ENCODE measurements around the gene CTNNAL1.

DNA sequence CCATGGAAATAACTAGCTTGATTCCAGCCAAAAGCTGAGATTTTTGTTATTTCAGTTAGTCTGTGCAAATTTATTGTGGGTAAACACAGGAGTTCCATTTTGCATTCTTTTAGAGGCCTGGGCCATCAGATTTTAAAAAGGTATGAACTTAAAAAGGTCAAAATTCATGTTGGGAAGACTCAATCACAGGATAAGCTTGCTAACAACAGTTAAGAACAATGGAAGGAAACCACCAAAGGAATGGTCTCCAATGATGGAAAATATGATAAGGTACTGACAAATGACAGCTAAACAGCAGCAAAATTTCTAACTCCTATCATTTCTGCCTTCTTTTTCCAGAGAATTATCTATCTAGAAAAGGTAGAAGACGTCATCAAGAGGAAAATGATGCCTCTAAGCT, 63.1 kb downstream of the CTNNAL1 start:
- no peak for TF ChIP-seq POLR2AphosphoS5 (IDR thresholded peaks at IDR 0.05; ENCODE audit: low read depth, low read length)
- TF ChIP-seq POLR2A (IDR thresholded peaks at IDR 0.05; ENCODE audit: low read depth, low read length): no peak
- no peak for TF ChIP-seq POU2F2 (IDR thresholded peaks at IDR 0.05; ENCODE audit: low read depth, low read length)
- no peak for TF ChIP-seq SPI1 (IDR thresholded peaks at IDR 0.05; ENCODE audit: low read depth, low read length)
